ENCODE results near the gene SEC31A. TPM values are rescaled to one million over a fixed set of nuclear protein-coding genes. Genes with fewer than 3 reads are reported as not detected.
A peak's percentile ranks its signal among the peaks of the same experiment; 100 is the strongest.

Gene SEC31A
- total and polyA plus RNA-seq, 2 experiments from 2014 or later, result 91.0 to 98.8 TPM

DNA sequence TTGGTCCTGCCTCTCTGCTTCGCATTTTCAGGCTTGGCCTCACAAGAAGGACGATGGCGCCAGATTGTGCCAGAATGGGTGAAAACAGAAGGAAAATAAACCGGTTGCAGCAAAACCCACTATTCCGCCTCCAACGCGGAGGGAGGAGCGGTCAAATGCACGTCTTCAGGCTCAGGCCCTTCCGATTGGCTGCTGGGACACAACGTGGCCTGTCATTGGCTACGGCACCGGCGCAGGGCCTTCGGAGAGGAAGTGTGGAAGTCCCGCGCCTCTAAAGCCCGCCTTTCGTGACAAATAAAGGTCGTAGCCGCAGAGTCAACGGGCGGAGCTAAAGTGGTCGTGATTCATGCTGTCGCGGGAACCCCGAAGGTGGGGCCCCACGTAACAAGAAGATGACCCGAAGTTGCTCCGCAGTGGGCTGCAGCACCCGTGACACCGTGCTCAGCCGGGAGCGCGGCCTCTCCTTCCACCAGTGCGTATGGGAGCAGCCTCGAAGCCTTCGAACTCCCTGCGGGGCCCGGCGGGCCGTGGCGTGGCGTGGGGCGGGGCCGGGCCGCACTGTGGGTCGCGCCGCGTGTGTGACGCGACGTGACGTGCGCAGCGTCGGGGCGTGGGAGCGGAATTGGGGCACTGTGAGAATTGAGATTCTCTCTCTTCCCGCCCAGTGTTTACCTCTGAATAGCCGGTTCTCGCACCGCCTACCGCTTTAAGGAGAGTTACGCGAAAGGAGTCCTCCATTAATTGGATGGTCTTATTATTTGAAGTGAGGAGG lies 9.6 kb upstream of the SEC31A start, which contains the start of gene THAP9:
Gene THAP9, plus strand, starts transcription at position 325 of the 772 bp plus-strand sequence. Its CDS starts 68 bp downstream, at position 393.
- TF ChIP-seq, protein P1, sequence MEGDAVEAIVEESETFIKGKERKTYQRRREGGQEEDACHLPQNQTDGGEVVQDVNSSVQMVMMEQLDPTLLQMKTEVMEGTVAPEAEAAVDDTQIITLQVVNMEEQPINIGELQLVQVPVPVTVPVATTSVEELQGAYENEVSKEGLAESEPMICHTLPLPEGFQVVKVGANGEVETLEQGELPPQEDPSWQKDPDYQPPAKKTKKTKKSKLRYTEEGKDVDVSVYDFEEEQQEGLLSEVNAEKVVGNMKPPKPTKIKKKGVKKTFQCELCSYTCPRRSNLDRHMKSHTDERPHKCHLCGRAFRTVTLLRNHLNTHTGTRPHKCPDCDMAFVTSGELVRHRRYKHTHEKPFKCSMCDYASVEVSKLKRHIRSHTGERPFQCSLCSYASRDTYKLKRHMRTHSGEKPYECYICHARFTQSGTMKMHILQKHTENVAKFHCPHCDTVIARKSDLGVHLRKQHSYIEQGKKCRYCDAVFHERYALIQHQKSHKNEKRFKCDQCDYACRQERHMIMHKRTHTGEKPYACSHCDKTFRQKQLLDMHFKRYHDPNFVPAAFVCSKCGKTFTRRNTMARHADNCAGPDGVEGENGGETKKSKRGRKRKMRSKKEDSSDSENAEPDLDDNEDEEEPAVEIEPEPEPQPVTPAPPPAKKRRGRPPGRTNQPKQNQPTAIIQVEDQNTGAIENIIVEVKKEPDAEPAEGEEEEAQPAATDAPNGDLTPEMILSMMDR (conservative IDR thresholded peaks at IDR 0.05; ENCODE audit: low read depth in 2 of 2), result no peak
- no peak for TF ChIP-seq ZNF331 (CRISPR knock-in tag; IDR thresholded peaks at IDR 0.05; ENCODE audit: low read depth)
- peak; percentile 85 for TF ChIP-seq CREB1 (CRISPR knock-in tag; IDR thresholded peaks at IDR 0.05; ENCODE audit: low read depth)
- TF ChIP-seq EZH2phosphoT487 (IDR thresholded peaks at IDR 0.05; ENCODE audit: unreplicated experiment), result no peak
- TF ChIP-seq STAT1 (IDR thresholded peaks at IDR 0.05; ENCODE audit: unreplicated experiment), result no peak
- TF ChIP-seq, protein P2, sequence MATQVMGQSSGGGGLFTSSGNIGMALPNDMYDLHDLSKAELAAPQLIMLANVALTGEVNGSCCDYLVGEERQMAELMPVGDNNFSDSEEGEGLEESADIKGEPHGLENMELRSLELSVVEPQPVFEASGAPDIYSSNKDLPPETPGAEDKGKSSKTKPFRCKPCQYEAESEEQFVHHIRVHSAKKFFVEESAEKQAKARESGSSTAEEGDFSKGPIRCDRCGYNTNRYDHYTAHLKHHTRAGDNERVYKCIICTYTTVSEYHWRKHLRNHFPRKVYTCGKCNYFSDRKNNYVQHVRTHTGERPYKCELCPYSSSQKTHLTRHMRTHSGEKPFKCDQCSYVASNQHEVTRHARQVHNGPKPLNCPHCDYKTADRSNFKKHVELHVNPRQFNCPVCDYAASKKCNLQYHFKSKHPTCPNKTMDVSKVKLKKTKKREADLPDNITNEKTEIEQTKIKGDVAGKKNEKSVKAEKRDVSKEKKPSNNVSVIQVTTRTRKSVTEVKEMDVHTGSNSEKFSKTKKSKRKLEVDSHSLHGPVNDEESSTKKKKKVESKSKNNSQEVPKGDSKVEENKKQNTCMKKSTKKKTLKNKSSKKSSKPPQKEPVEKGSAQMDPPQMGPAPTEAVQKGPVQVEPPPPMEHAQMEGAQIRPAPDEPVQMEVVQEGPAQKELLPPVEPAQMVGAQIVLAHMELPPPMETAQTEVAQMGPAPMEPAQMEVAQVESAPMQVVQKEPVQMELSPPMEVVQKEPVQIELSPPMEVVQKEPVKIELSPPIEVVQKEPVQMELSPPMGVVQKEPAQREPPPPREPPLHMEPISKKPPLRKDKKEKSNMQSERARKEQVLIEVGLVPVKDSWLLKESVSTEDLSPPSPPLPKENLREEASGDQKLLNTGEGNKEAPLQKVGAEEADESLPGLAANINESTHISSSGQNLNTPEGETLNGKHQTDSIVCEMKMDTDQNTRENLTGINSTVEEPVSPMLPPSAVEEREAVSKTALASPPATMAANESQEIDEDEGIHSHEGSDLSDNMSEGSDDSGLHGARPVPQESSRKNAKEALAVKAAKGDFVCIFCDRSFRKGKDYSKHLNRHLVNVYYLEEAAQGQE (IDR thresholded peaks at IDR 0.05; ENCODE audit: unreplicated experiment), result no peak
- TF ChIP-seq ZNF114 (CRISPR knock-in tag; IDR thresholded peaks at IDR 0.05), result peak; percentile 74; the same call in 1 of the 2 replicates
- peak; percentile 94 for TF ChIP-seq POLR2AphosphoS5 (IDR thresholded peaks at IDR 0.05; ENCODE audit: low read depth)
- H3F3A ChIP-seq (replicated peaks; ENCODE audit: low read depth), result peaks cover 9% of the 10 kb centered on the region
- peaks cover 26% of the 10 kb centered on the region for H4K20me1 ChIP-seq (replicated peaks; ENCODE audit: insufficient read depth)
- H3K27ac Mint-ChIP-seq, result no peak within 1 kb of the TSS
- peak within 1 kb of the TSS; percentile 93 for H3K4me2 ChIP-seq
- H2AFZ ChIP-seq, result peak within 1 kb of the TSS; percentile 87
- no peaks in the 10 kb centered on the region for H3K9me3 Mint-ChIP-seq
- peaks cover 2% of the 10 kb centered on the region for H3K27me3 Mint-ChIP-seq (ENCODE audit: insufficient read depth, low read depth, poor library complexity)
- peaks cover 18% of the 10 kb centered on the region for H3K36me3 Mint-ChIP-seq (ENCODE audit: low read depth)
- peak within 1 kb of the TSS; percentile 86 for H3K4me3 ChIP-seq
- H3K36me3 ChIP-seq (ENCODE audit: insufficient read depth), result peaks cover 29% of the 10 kb centered on the region
- H3K27me3 ChIP-seq (ENCODE audit: insufficient read depth), result no peaks in the 10 kb centered on the region
- H3K79me2 ChIP-seq (replicated peaks; ENCODE audit: insufficient read depth), result peaks cover 73% of the 10 kb centered on the region
- DNase-seq (ENCODE audit: low spot score) (peak; percentile 98), ATAC-seq (peak; percentile 98)
- H3K9me2 ChIP-seq (ENCODE audit: insufficient read depth), result no peaks in the 10 kb centered on the region
- peak within 1 kb of the TSS; percentile 98 for H3K27ac ChIP-seq (ENCODE audit: low read depth)
- H3K4me1 ChIP-seq (ENCODE audit: insufficient read depth), result 0 out of 2 replicates have a peak, but pooled peaks cover 4% of the 10 kb centered on the region
- H3K4me3 Mint-ChIP-seq, result no peak within 1 kb of the TSS
- H3K4me1 Mint-ChIP-seq, result peaks cover 8% of the 10 kb centered on the region

DNA sequence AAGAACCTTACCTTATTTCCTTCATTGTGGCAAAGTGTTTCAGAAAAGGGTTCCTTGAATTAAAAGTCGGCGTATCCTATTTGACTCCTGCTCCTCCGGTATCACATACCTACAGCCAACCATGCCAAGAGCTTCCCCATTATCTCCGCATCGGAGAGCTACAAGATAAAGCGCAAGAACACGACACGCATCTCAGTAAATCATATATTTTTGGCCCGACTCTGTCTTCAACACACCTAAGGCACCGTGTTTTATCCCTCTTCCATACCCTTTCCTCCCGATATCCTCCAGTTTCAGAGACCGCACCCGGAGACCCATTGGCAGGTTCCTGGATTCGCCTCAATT lies 9.1 kb upstream of the SEC31A start:
- peak overlapping the region; percentile 98 for H3K27ac ChIP-seq (ENCODE audit: low read depth)
- H3K36me3 Mint-ChIP-seq (ENCODE audit: low read depth), result peaks cover 21% of the 10 kb centered on the region
- no peaks in the 10 kb centered on the region for H3K27me3 ChIP-seq (ENCODE audit: insufficient read depth)
- DNase-seq (ENCODE audit: low spot score), result peak; percentile 46
- peak overlapping the region; percentile 93 for H3K4me2 ChIP-seq
- ATAC-seq, result peak; percentile 20
- H3K9me3 Mint-ChIP-seq, result no peaks in the 10 kb centered on the region
- peaks cover 30% of the 10 kb centered on the region for H3K36me3 ChIP-seq (ENCODE audit: insufficient read depth)
- peaks cover 2% of the 10 kb centered on the region for H3K27me3 Mint-ChIP-seq (ENCODE audit: insufficient read depth, low read depth, poor library complexity)
- H3K4me3 Mint-ChIP-seq, result no peak overlapping the region
- H3K27ac Mint-ChIP-seq, result no peak overlapping the region
- 0 out of 2 replicates have a peak, but pooled peaks cover 4% of the 10 kb centered on the region for H3K4me1 ChIP-seq (ENCODE audit: insufficient read depth)
- H3K4me1 Mint-ChIP-seq, result peaks cover 8% of the 10 kb centered on the region
- peaks cover 9% of the 10 kb centered on the region for H3F3A ChIP-seq (replicated peaks; ENCODE audit: low read depth)
- H3K79me2 ChIP-seq (replicated peaks; ENCODE audit: insufficient read depth), result peaks cover 79% of the 10 kb centered on the region
- peaks cover 30% of the 10 kb centered on the region for H4K20me1 ChIP-seq (replicated peaks; ENCODE audit: insufficient read depth)
- H3K9me2 ChIP-seq (ENCODE audit: insufficient read depth), result no peaks in the 10 kb centered on the region
- peak overlapping the region; percentile 86 for H3K4me3 ChIP-seq
- peak overlapping the region; percentile 79; the same call in 1 of the 2 replicates for H2AFZ ChIP-seq
- TF ChIP-seq, protein P1 (conservative IDR thresholded peaks at IDR 0.05; ENCODE audit: low read depth in 2 of 2), result no peak
- TF ChIP-seq, protein P2 (IDR thresholded peaks at IDR 0.05; ENCODE audit: unreplicated experiment), result no peak
- TF ChIP-seq, protein P3, sequence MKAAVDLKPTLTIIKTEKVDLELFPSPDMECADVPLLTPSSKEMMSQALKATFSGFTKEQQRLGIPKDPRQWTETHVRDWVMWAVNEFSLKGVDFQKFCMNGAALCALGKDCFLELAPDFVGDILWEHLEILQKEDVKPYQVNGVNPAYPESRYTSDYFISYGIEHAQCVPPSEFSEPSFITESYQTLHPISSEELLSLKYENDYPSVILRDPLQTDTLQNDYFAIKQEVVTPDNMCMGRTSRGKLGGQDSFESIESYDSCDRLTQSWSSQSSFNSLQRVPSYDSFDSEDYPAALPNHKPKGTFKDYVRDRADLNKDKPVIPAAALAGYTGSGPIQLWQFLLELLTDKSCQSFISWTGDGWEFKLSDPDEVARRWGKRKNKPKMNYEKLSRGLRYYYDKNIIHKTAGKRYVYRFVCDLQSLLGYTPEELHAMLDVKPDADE (IDR thresholded peaks at IDR 0.05), result no peak
- no peak for TF ChIP-seq JUNB (IDR thresholded peaks at IDR 0.05; ENCODE audit: unreplicated experiment)
- TF ChIP-seq STAT1 (IDR thresholded peaks at IDR 0.05; ENCODE audit: unreplicated experiment), result no peak

Measured in GM23338 (cell line).